Stimulated activated CD4-positive, alpha-beta T cell treated with anti-CD3 and anti-CD28 coated beads, Interleukin-2, amount 100 ng/mL, for 24 hours (primary cell): Measurements from ENCODE around the gene RDH11.

Experiments
- DNase-seq, 2 donors: peaks; one replicate each; pipeline ENCODE4 v3.0.0-alpha.2; 2020

Gene RDH11

GRCh38 chr14:67645414-67645813 is 50.1 kb downstream of the RDH11 start:
- DNase-seq = no peak

- DNase-seq = no peak
Observed at GRCh38 chr14:67644428-67644827, 51.1 kb downstream of the RDH11 start.

GRCh38 chr14:67643713-67644112 is 51.9 kb downstream of the RDH11 start:
- DNase-seq = no peak

- DNase-seq = no peak
Observed at GRCh38 chr14:67641902-67642749, 53.4 kb downstream of the RDH11 start.

GRCh38 chr14:67641480-67641879 is 54.1 kb downstream of the RDH11 start:
- no peak for DNase-seq

- no peak for DNase-seq
Observed at GRCh38 chr14:67638642-67639041, 56.9 kb downstream of the RDH11 start.

GRCh38 chr14:67636361-67636919 is 59.1 kb downstream of the RDH11 start:
- no peak for DNase-seq

- no peak for DNase-seq
Observed at GRCh38 chr14:67633451-67634147, 62.0 kb downstream of the RDH11 start.

GRCh38 chr14:67630938-67631337 is 64.6 kb downstream of the RDH11 start:
- DNase-seq = no peak

- DNase-seq = no peak
Observed at GRCh38 chr14:67630186-67630585, 65.4 kb downstream of the RDH11 start.

GRCh38 chr14:67627519-67627918 is 68.0 kb downstream of the RDH11 start:
- DNase-seq = no peak
